SK-N-SH treated with all-trans-retinoic acid at 6 μM for 48 hours (cell line): Measurements from ENCODE around the gene LSR.

Experiments used
- ATAC-seq: fragments of 200-7000 bp; cut with Tn5 transposase; 3 replicates; pipeline ENCODE4 v1.9.1; 2020; ENCODE audit warnings: mild to moderate bottlenecking, moderate library complexity
- ARNTL ChIP-seq: fragments of 450-650 bp; formaldehyde crosslinking; IDR thresholded peaks from 2 replicates; pipeline ENCODE4 v1.5.0; 2020; ENCODE audit warnings: low read depth, mild to moderate bottlenecking, moderate library complexity, borderline replicate concordance
- BACH2 ChIP-seq: fragments of 250-450 bp; sonication (Bioruptor Pico); IDR thresholded peaks from 2 replicates; pipeline ENCODE4 v1.9.0; 2021; ENCODE audit warnings: mild to moderate bottlenecking, borderline replicate concordance
- CSDC2 ChIP-seq: fragments of 250-450 bp; sonication (Bioruptor Pico); IDR thresholded peaks from 2 replicates; pipeline ENCODE4 v1.5.0; 2020; ENCODE audit warnings: mild to moderate bottlenecking, moderate library complexity
- GLIS3 ChIP-seq: fragments of 250-450 bp; sonication (Bioruptor Pico); IDR thresholded peaks from 2 replicates; pipeline ENCODE4 v1.5.0; 2020; ENCODE audit warnings: mild to moderate bottlenecking, moderate library complexity
- OSR1 ChIP-seq: fragments of 250-450 bp; sonication (Bioruptor Pico); IDR thresholded peaks from 2 replicates; pipeline ENCODE4 v1.8.0; 2022; ENCODE audit warnings: moderate library complexity, mild to moderate bottlenecking, inconsistent platforms
- PPARA ChIP-seq: fragments of 250-450 bp; sonication (Bioruptor Pico); IDR thresholded peaks from 2 replicates; pipeline ENCODE4 v1.5.0; 2020; ENCODE audit warnings: mild to moderate bottlenecking, borderline replicate concordance
- RARB ChIP-seq: fragments of 250-450 bp; sonication (Bioruptor Pico); IDR thresholded peaks from 2 replicates; pipeline ENCODE4 v1.8.0; 2021; ENCODE audit warnings: mild to moderate bottlenecking, moderate library complexity
- SNAI2 ChIP-seq: fragments of 250-450 bp; sonication (Bioruptor Pico); IDR thresholded peaks from 2 replicates; pipeline ENCODE4 v1.5.0; 2020; ENCODE audit warnings: mild to moderate bottlenecking, moderate library complexity
- TCF4 ChIP-seq: fragments of 250-450 bp; sonication (Bioruptor Pico); IDR thresholded peaks from 2 replicates; pipeline ENCODE4 v1.8.0; 2021; ENCODE audit warnings: mild to moderate bottlenecking, moderate library complexity, borderline replicate concordance
- TOX ChIP-seq: fragments of 250-450 bp; sonication (Bioruptor Pico); IDR thresholded peaks from 2 replicates; pipeline ENCODE4 v1.8.0; 2021; ENCODE audit warnings: mild to moderate bottlenecking, moderate library complexity, borderline replicate concordance
- ZC3H10 ChIP-seq: fragments of 250-450 bp; sonication (Bioruptor Pico); IDR thresholded peaks from 2 replicates; pipeline ENCODE4 v1.5.1; 2021; ENCODE audit warnings: mild to moderate bottlenecking, moderate library complexity
- ZFP3 ChIP-seq: fragments of 250-450 bp; sonication (Bioruptor Pico); IDR thresholded peaks from 2 replicates; pipeline ENCODE4 v1.5.0; 2020; ENCODE audit warnings: mild to moderate bottlenecking, moderate library complexity
- ZFP30 ChIP-seq: fragments of 450-650 bp; formaldehyde crosslinking; IDR thresholded peaks from 2 replicates; pipeline ENCODE4 v1.5.0; 2022; ENCODE audit warnings: mild to moderate bottlenecking, moderate library complexity
- ZNF565 ChIP-seq: fragments of 450-650 bp; formaldehyde crosslinking; conservative IDR thresholded peaks from 2 replicates; pipeline ENCODE4 v1.5.0; 2020; ENCODE audit warnings: low read depth, mild to moderate bottlenecking, moderate library complexity
- ZNF70 ChIP-seq: fragments of 450-650 bp; formaldehyde crosslinking; IDR thresholded peaks from 2 replicates; pipeline ENCODE4 v1.5.0; 2020; ENCODE audit warnings: mild to moderate bottlenecking, moderate library complexity
- ZNF8 ChIP-seq: fragments of 450-650 bp; formaldehyde crosslinking; IDR thresholded peaks from 2 replicates; pipeline ENCODE4 v1.5.0; 2020; ENCODE audit warnings: mild to moderate bottlenecking, moderate library complexity
- TF ChIP-seq, protein P1 (sequence below): fragments of 250-450 bp; sonication (Bioruptor Pico); IDR thresholded peaks from 2 replicates; pipeline ENCODE4 v1.5.0; 2020; ENCODE audit warnings: mild to moderate bottlenecking, moderate library complexity
- TF ChIP-seq, protein P2 (sequence below): fragments of 250-450 bp; sonication (Bioruptor Pico); IDR thresholded peaks from 2 replicates; pipeline ENCODE4 v1.5.1; 2021; ENCODE audit warnings: mild to moderate bottlenecking, moderate library complexity
- TF ChIP-seq, protein P3 (sequence below): fragments of 250-450 bp; sonication (Bioruptor Pico); IDR thresholded peaks from 2 replicates; pipeline ENCODE4 v1.5.1; 2020; ENCODE audit warnings: low read depth, mild to moderate bottlenecking, moderate library complexity
- TF ChIP-seq, protein P4 (sequence below): fragments of 250-450 bp; sonication (Bioruptor Pico); IDR thresholded peaks from 2 replicates; pipeline ENCODE4 v1.8.0; 2021; ENCODE audit warnings: low read depth, mild to moderate bottlenecking, moderate library complexity, borderline replicate concordance

Gene LSR

DNA sequence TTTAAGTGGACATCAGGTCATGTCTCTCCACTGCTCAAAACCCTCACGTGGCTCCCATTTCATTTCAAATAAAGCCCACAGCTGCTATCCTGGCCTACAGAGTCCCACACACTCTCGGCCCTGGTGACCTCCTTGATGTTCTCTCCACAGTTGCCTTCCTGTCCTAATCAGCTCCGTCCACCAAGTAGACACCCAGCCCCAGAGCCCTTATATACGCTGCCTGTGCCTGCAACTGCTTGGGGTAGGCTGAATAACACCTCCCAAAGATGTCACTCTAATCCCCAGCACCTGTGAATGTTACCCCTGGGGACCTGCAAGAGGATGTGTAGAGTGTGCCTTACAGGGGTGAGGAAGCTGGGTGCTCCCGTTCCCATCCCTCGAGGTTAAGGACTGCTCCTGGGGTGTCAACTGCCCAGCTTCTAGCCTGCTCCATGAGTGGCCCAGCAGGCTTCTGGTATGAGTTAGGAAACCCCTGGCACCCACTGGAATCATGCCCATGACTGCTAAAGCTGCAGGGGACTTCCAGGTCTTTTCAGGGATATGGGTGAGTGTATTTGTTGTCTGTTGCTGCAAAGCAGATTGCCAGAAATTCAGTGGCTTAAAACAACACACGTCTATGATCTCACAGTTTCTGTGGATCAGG lies 26.3 kb upstream of the LSR start (continued):
- TF ChIP-seq, protein P1, sequence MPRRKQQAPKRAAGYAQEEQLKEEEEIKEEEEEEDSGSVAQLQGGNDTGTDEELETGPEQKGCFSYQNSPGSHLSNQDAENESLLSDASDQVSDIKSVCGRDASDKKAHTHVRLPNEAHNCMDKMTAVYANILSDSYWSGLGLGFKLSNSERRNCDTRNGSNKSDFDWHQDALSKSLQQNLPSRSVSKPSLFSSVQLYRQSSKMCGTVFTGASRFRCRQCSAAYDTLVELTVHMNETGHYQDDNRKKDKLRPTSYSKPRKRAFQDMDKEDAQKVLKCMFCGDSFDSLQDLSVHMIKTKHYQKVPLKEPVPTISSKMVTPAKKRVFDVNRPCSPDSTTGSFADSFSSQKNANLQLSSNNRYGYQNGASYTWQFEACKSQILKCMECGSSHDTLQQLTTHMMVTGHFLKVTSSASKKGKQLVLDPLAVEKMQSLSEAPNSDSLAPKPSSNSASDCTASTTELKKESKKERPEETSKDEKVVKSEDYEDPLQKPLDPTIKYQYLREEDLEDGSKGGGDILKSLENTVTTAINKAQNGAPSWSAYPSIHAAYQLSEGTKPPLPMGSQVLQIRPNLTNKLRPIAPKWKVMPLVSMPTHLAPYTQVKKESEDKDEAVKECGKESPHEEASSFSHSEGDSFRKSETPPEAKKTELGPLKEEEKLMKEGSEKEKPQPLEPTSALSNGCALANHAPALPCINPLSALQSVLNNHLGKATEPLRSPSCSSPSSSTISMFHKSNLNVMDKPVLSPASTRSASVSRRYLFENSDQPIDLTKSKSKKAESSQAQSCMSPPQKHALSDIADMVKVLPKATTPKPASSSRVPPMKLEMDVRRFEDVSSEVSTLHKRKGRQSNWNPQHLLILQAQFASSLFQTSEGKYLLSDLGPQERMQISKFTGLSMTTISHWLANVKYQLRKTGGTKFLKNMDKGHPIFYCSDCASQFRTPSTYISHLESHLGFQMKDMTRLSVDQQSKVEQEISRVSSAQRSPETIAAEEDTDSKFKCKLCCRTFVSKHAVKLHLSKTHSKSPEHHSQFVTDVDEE (CRISPR knock-in tag), result no peak
- no peak for TF ChIP-seq ZNF565
- TF ChIP-seq ZFP30, result no peak
- no peak for TF ChIP-seq SNAI2 (CRISPR knock-in tag)
- no peak for TF ChIP-seq ZNF8 (CRISPR knock-in tag)
- TF ChIP-seq ARNTL (CRISPR knock-in tag), result no peak
- TF ChIP-seq TOX, result no peak
- TF ChIP-seq CSDC2, result no peak
- no peak for TF ChIP-seq ZFP3 (CRISPR knock-in tag)
- TF ChIP-seq, all 23 proteins: peak for 0

DNA sequence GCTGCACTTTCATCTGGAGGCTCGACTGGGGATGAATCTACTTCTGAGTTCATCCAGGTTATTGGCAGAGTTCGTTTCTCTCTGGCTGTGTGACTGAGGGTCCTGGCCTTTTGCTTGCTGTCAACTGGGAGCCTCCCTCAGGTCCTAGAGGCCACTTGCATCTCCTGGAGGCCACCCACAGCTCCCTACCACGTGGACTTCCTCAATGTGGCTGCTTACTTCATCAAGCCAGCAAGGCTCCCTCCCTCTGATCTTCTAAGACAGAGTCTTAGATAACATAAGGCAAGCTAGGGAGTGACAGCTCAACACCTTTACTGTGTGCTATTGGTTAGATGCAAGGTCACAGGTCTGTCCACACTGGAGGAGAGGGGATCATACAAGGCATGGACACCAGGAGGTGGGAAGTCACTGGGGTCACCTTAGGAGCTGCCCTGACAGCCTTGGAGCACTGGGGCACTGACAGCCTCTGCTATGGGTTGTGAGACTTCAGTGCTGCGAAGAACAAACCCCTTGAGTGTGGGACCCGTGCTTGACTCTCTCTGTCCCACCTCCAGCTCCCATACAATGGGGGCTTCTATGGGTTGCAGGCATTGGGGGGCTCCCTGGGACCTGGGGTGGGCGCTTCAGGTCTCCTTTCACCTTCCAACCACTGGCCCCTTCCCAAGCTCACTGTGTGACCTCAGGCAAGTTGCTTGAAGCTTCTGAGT lies 25.6 kb upstream of the LSR start:
- TF ChIP-seq, protein P2, sequence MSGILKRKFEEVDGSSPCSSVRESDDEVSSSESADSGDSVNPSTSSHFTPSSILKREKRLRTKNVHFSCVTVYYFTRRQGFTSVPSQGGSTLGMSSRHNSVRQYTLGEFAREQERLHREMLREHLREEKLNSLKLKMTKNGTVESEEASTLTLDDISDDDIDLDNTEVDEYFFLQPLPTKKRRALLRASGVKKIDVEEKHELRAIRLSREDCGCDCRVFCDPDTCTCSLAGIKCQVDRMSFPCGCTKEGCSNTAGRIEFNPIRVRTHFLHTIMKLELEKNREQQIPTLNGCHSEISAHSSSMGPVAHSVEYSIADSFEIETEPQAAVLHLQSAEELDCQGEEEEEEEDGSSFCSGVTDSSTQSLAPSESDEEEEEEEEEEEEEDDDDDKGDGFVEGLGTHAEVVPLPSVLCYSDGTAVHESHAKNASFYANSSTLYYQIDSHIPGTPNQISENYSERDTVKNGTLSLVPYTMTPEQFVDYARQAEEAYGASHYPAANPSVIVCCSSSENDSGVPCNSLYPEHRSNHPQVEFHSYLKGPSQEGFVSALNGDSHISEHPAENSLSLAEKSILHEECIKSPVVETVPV (CRISPR knock-in tag), result no peak
- TF ChIP-seq SNAI2 (CRISPR knock-in tag), result no peak
- TF ChIP-seq, protein P3, sequence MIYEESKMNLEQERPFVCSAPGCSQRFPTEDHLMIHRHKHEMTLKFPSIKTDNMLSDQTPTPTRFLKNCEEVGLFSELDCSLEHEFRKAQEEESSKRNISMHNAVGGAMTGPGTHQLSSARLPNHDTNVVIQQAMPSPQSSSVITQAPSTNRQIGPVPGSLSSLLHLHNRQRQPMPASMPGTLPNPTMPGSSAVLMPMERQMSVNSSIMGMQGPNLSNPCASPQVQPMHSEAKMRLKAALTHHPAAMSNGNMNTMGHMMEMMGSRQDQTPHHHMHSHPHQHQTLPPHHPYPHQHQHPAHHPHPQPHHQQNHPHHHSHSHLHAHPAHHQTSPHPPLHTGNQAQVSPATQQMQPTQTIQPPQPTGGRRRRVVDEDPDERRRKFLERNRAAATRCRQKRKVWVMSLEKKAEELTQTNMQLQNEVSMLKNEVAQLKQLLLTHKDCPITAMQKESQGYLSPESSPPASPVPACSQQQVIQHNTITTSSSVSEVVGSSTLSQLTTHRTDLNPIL, result no peak
- no peak for TF ChIP-seq BACH2
- no peak for TF ChIP-seq ZFP30
- no peak for TF ChIP-seq ZNF565
- TF ChIP-seq ZNF8 (CRISPR knock-in tag), result no peak
- TF ChIP-seq, protein P1 (CRISPR knock-in tag), result no peak
- TF ChIP-seq, protein P4, sequence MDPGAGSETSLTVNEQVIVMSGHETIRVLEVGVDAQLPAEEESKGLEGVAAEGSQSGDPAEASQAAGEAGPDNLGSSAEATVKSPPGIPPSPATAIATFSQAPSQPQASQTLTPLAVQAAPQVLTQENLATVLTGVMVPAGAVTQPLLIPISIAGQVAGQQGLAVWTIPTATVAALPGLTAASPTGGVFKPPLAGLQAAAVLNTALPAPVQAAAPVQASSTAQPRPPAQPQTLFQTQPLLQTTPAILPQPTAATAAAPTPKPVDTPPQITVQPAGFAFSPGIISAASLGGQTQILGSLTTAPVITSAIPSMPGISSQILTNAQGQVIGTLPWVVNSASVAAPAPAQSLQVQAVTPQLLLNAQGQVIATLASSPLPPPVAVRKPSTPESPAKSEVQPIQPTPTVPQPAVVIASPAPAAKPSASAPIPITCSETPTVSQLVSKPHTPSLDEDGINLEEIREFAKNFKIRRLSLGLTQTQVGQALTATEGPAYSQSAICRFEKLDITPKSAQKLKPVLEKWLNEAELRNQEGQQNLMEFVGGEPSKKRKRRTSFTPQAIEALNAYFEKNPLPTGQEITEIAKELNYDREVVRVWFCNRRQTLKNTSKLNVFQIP (CRISPR knock-in tag), result no peak
- no peak for TF ChIP-seq TOX
- TF ChIP-seq ZNF70, result no peak
- no peak for TF ChIP-seq PPARA (CRISPR knock-in tag)
- no peak for ATAC-seq

DNA sequence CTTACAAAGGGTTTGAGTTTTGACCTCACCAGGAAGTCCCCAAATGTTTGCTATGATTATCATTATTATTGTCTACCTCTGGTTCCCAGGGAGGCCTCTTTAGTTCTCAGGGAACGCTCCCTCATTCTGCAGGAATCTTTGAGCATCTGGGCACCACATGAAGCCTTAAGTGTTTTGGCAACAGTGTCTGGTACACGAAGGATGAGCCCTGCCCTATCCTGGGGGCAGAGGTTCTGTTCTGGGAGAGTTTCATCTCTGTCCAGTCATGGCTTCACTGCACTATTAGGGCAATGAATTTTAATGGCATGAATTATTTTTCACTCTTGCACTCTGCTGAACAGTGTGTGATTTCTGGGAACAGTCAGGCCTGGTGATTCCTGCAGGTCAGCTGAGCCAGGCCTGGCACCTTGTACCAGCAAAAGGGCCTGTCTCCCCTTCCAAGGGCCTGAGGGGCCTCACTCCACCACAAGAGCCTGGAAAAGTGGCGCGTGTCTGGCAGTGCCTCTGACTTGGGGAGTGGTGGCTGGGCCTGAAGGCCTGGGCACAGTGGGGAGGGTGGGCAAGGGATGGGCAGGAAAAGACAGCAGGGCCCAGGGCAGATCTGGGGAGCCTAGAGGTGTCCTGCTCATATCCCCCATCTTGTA lies 24.8 kb upstream of the LSR start:
- no peak for ATAC-seq
- TF ChIP-seq TOX (no peak), BACH2 (no peak), ZNF8 (CRISPR knock-in tag) (no peak), SNAI2 (CRISPR knock-in tag) (no peak), ZNF565 (no peak), RARB (CRISPR knock-in tag) (no peak), TCF4 (CRISPR knock-in tag) (no peak), ZNF70 (no peak), OSR1 (CRISPR knock-in tag) (no peak), ZFP30 (no peak), ZC3H10 (CRISPR knock-in tag) (no peak), ARNTL (CRISPR knock-in tag) (no peak), GLIS3 (CRISPR knock-in tag) (no peak)
- TF ChIP-seq, protein P1 (CRISPR knock-in tag), result no peak
